Measurements from ENCODE around the gene C6orf136. TPM values are rescaled to one million over a fixed set of nuclear protein-coding genes. Genes with fewer than 3 reads are reported as not detected.

Gene C6orf136
- total and polyA plus RNA-seq, 4 donors = 5.1 to 26.0 (median 13.3) TPM

- ATAC-seq (ENCODE audit: insufficient read depth, low FRiP score) (no peak), DNase-seq (no peak)
- Histone ChIP-seq H3K9me3 (ENCODE audit: control insufficient read depth in 4 of 4, insufficient read depth in 3 of 4, low read length in 3 of 4) (no peaks in the 10 kb centered on the region), H3K9ac (ENCODE audit: insufficient read depth in 1 of 2, low read length in 2 of 2) (peak overlapping the region in 1 of 2 donors; percentile 47), H3K36me3 (ENCODE audit: control insufficient read depth in 4 of 4, insufficient read depth in 4 of 4, low read length in 4 of 4) (peaks cover 0 to 19% (median 5%) of the 10 kb centered on the region in 4 donors), H3K4me1 (ENCODE audit: control insufficient read depth in 5 of 5, insufficient read depth in 5 of 5, low read length in 5 of 5) (peaks cover 0 to 66% (median 16%) of the 10 kb centered on the region in 5 donors), H3K27ac (ENCODE audit: low read depth in 1 of 2, low read length in 1 of 2) (peak overlapping the region; percentile 91 to 95), H3K4me3 (peak overlapping the region; percentile 66), H3K27me3 (ENCODE audit: control insufficient read depth in 3 of 3, insufficient read depth in 3 of 3, low read length in 2 of 3) (no peaks in the 10 kb centered on the region)
- TF ChIP-seq CTCF (IDR thresholded peaks at IDR 0.05; ENCODE audit: control extremely low read depth, extremely low read depth) = no peak
- 20 to 32% methylated on average over 20 to 21 of the region's 21 CpGs for WGBS, 2 donors
Measured at GRCh38 chr6:30684386-30685156, 37.6 kb downstream of the C6orf136 start.

GRCh38 chr6:30685157-30686008 lies 38.5 kb downstream of the C6orf136 start:
- peak overlapping the region in 1 of 2 donors; percentile 47 for H3K9ac ChIP-seq (ENCODE audit: insufficient read depth in 1 of 2, low read length in 2 of 2)
- H3K36me3 ChIP-seq (ENCODE audit: control insufficient read depth in 4 of 4, insufficient read depth in 4 of 4, low read length in 4 of 4) = peaks cover 0 to 14% (median 4%) of the 10 kb centered on the region in 4 donors
- WGBS, 2 donors = 32 to 36% methylated on average over 29 of the region's 29 CpGs
- H3K27me3 ChIP-seq (ENCODE audit: control insufficient read depth in 3 of 3, insufficient read depth in 3 of 3, low read length in 2 of 3) = no peaks in the 10 kb centered on the region
- DNase-seq = no peak
- peak overlapping the region; percentile 66 for H3K4me3 ChIP-seq
- H3K9me3 ChIP-seq (ENCODE audit: control insufficient read depth in 4 of 4, insufficient read depth in 3 of 4, low read length in 3 of 4) = no peaks in the 10 kb centered on the region
- peak overlapping the region; percentile 90 to 95 for H3K27ac ChIP-seq (ENCODE audit: low read depth in 1 of 2, low read length in 1 of 2)
- no peak for TF ChIP-seq CTCF (IDR thresholded peaks at IDR 0.05; ENCODE audit: control extremely low read depth, extremely low read depth)
- no peak for ATAC-seq (ENCODE audit: insufficient read depth, low FRiP score)
- peaks cover 0 to 74% (median 19%) of the 10 kb centered on the region in 5 donors for H3K4me1 ChIP-seq (ENCODE audit: control insufficient read depth in 5 of 5, insufficient read depth in 5 of 5, low read length in 5 of 5)

- peak in 2 of 3 donors; percentile 79 to 80 for DNase-seq
- Histone ChIP-seq H3K27me3 (ENCODE audit: control insufficient read depth in 3 of 3, insufficient read depth in 3 of 3, low read length in 2 of 3) (no peaks in the 10 kb centered on the region), H3K4me1 (ENCODE audit: control insufficient read depth in 5 of 5, insufficient read depth in 5 of 5, low read length in 5 of 5) (peaks cover 0 to 78% (median 20%) of the 10 kb centered on the region in 5 donors), H3K27ac (ENCODE audit: low read depth in 1 of 2, low read length in 1 of 2) (peak within 1 kb of the TSS; percentile 95 to 98), H3K36me3 (ENCODE audit: control insufficient read depth in 4 of 4, insufficient read depth in 4 of 4, low read length in 4 of 4) (peaks cover 0 to 13% (median 2%) of the 10 kb centered on the region in 4 donors), H3K4me3 (peak within 1 kb of the TSS; percentile 66), H3K9ac (ENCODE audit: insufficient read depth in 1 of 2, low read length in 2 of 2) (peak within 1 kb of the TSS in 1 of 2 donors; percentile 60), H3K9me3 (ENCODE audit: control insufficient read depth in 4 of 4, insufficient read depth in 3 of 4, low read length in 3 of 4) (no peaks in the 10 kb centered on the region)
- ATAC-seq (ENCODE audit: insufficient read depth, low FRiP score) = peak; percentile 52
- TF ChIP-seq CTCF (IDR thresholded peaks at IDR 0.05; ENCODE audit: control extremely low read depth, extremely low read depth) = no peak
- WGBS, 2 donors = 1 to 3% methylated on average over 29 to 40 of the region's 41 CpGs
Measured at GRCh38 chr6:30686009-30686907, 39.3 kb downstream of the C6orf136 start, which contains the start of gene PPP1R18. Gene PPP1R18, minus strand, starts transcription at chr6:30686645. Its CDS starts 627 bp downstream, at chr6:30686018.

Data from lung (tissue), 12 donors.